ENCODE measurements around the gene NXN. TPM values are rescaled to one million over a fixed set of nuclear protein-coding genes. Genes with fewer than 3 reads are reported as not detected.
"Not testable (repeated sequence)": the region's sequence is repeated elsewhere in the genome, so short reads cannot be mapped to it uniquely, and the experiment has no call there.

NXN gene
- polyA plus RNA-seq, 4 donors = 2.2 to 12.5 (median 7.1) TPM

DNA sequence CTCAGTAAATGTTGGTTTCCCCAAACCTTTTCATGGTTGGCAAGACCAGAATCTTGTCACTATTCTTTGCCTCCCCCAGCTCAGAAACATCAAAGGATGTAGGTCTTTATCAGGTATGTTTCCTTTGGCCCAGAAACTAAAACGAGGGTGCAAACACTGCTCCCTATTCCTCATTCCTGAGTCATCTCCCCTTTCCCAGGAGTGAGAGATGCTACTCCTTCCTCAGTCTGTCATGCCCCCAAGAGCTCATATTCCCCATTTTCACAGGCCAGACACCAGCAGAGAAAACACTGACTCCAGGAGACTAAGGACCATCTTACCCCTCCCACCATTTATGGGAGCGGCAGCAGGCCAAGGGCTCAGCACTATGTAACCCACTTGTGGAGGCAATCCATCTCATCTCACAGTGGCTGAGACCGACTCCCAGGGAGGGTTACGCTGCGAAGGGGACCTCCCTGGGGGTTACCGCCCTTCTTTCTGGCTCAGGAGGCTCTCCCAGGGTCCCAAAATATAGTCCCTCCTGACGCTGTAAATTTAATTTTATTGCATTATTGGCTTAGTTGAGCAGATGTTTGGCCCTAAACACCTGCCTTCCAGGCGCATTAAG lies 229.0 kb downstream of the NXN start:
- FAIRE-seq (no peak), DNase-seq (no peak)
- Histone ChIP-seq H3K4me3 (ENCODE audit: low read depth in 1 of 3, low read length in 3 of 3) (peak overlapping the region in 1 of 3 donors; percentile 83), H3K27me3 (ENCODE audit: control insufficient read depth in 3 of 3, insufficient read depth in 3 of 3, low read length in 3 of 3) (no peaks in the 10 kb centered on the region), H3K9me3 (ENCODE audit: control insufficient read depth in 2 of 2, insufficient read depth in 1 of 2, low read depth in 1 of 2, low read length in 1 of 2) (peaks cover 0 to 5% of the 10 kb centered on the region in 2 donors), H3K4me1 (ENCODE audit: control insufficient read depth in 3 of 3, insufficient read depth in 2 of 3, low read depth in 1 of 3, low read length in 2 of 3) (peaks cover 0 to 17% (median 2%) of the 10 kb centered on the region in 3 donors), H3K27ac (ENCODE audit: low read depth in 1 of 3, low read length in 2 of 3) (no peak overlapping the region), H3K36me3 (ENCODE audit: control insufficient read depth in 3 of 3, insufficient read depth in 2 of 3, low read depth in 1 of 3, low read length in 3 of 3) (peaks cover 2 to 37% (median 16%) of the 10 kb centered on the region in 3 donors)
- WGBS, 3 donors = 43 to 68% (median 61%) methylated on average over 8 of the region's 8 CpGs

GRCh38 chr17:749359-749758 lies 230.2 kb downstream of the NXN start:
- WGBS, 3 donors = 76 to 86% (median 83%) methylated on average over 7 of the region's 7 CpGs
- not testable (repeated sequence) for H3K27ac ChIP-seq (ENCODE audit: low read depth in 1 of 3, low read length in 2 of 3); H3K4me3 ChIP-seq (ENCODE audit: low read depth in 1 of 3, low read length in 3 of 3); H3K9me3 ChIP-seq (ENCODE audit: control insufficient read depth in 2 of 2, insufficient read depth in 1 of 2, low read depth in 1 of 2, low read length in 1 of 2); H3K27me3 ChIP-seq (ENCODE audit: control insufficient read depth in 3 of 3, insufficient read depth in 3 of 3, low read length in 3 of 3); DNase-seq; FAIRE-seq
- peaks cover 0 to 17% (median 2%) of the 10 kb centered on the region in 3 donors for H3K4me1 ChIP-seq (ENCODE audit: control insufficient read depth in 3 of 3, insufficient read depth in 2 of 3, low read depth in 1 of 3, low read length in 2 of 3)
- H3K36me3 ChIP-seq (ENCODE audit: control insufficient read depth in 3 of 3, insufficient read depth in 2 of 3, low read depth in 1 of 3, low read length in 3 of 3) = peaks cover 2 to 47% (median 16%) of the 10 kb centered on the region in 3 donors

Other genes starting within 250 kb of the NXN start
- gene TLCD3A, start 247.2 kb downstream of the NXN start, polyA plus RNA-seq = 10 to 100 TPM in 2 of 4 donors, 1 to 10 TPM in 2; 5.6 to 25.7 (median 11.8) TPM
- gene GEMIN4, start 227.5 kb downstream of the NXN start, polyA plus RNA-seq = 10 to 100 TPM in 2 of 4 donors, 1 to 10 TPM in 2; 2.7 to 18.3 (median 7.4) TPM
- 100 to 1,000 TPM in 1 of 4 donors, 10 to 100 TPM in 3; 65.4 to 138 (median 84.9) TPM for gene GLOD4, start 197.5 kb downstream of the NXN start, polyA plus RNA-seq
- gene MRM3, start 197.4 kb downstream of the NXN start, polyA plus RNA-seq = 10 to 100 TPM in 3 of 4 donors, 1 to 10 TPM in 1; 9.2 to 19.5 (median 14.5) TPM
- gene TIMM22, start 17.4 kb upstream of the NXN start, polyA plus RNA-seq = 1 to 10 TPM; 6.9 to 9.4 (median 8.0) TPM
- gene ABR, start 200.2 kb upstream of the NXN start, polyA plus RNA-seq = 100 to 1,000 TPM in 1 of 4 donors, 10 to 100 TPM in 3; 69.8 to 131 (median 83.5) TPM